Stimulated activated CD4-positive, alpha-beta T cell treated with anti-CD3 and anti-CD28 coated beads, TNF-alpha, amount 100 ng/mL, for 4 hours (primary cell): ENCODE results near the gene ZC3H7B.
A peak's percentile ranks its signal among the peaks of the same experiment; 100 is the strongest.
"Not testable (repeated sequence)": the region's sequence is repeated elsewhere in the genome, so short reads cannot be mapped to it uniquely, and the experiment has no call there.

ENCODE experiments used
- DNase-seq, 3 experiments: peaks; one replicate each; pipeline ENCODE4 v3.0.0-alpha.2; 2020; ENCODE audit warnings: low read depth in 3 of 3

Gene ZC3H7B

DNA sequence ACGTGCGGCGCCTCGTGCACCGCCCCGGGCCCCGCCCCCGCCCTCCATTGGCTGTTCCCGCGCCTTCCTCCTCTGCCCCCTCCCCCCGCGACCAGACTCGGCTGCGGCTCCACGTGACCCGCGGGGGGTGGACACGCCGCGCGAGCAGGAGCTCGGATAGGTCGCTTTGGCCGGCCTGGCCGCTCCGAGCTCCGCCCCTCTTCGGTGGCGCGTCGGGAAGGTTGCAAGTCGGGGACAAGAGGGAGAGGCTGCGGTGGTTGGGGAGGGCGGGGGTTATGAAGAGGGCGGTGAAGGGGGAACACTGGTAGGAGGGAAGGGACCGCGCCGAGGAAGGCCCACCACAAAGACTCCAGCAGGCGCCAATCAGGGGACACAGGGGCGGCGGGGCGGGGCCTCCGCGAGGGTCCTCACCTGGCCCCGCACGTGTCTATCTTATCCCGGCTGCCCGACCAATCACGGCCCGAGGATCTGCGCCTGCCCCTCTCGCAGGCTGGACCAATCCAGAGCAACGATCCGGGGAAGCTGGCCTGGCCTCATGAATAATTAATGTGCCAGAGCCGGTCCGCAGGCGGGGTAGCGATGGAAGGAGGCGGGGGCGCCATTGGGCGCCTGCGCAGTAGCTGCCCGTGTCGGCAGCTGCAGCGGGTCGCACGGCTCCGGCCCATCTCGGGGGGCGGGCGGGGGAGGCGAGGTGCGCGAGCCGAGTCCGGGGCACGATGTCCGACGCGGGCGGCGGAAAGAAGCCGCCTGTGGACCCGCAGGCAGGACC lies 80.2 kb downstream of the ZC3H7B start, which contains the start of gene TEF:
Gene TEF (plus strand): TSS at position 614 of the 769 bp plus-strand sequence. CDS start 103 bp downstream, at position 717.
- peak; percentile 96 to 98 (median 96) for DNase-seq

DNA sequence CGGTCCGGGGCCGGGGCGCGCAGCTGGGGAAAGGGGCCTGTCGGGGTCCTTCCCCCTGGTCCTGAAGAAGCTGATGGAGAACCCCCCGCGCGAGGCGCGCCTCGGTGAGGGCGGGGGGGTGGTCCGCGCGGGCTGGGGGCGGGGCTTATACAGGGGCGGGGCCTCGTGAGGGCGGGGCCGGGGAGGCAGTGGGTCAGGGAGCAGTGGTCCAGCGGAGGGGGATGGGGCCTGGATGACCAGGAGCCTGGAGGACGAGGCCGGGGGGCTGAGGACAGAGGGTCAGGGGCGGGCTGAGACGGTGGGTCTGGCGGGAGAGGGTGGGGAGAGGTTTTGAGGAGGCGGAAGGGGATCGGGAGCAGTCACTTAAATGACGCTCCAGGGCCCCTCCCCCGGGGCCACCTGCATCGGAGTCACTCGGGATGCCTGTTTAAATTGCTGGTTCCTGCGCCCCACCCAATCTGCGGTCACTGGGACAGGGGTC lies 80.8 kb downstream of the ZC3H7B start:
- DNase-seq: peak; percentile 29 to 52 (median 47)

DNA sequence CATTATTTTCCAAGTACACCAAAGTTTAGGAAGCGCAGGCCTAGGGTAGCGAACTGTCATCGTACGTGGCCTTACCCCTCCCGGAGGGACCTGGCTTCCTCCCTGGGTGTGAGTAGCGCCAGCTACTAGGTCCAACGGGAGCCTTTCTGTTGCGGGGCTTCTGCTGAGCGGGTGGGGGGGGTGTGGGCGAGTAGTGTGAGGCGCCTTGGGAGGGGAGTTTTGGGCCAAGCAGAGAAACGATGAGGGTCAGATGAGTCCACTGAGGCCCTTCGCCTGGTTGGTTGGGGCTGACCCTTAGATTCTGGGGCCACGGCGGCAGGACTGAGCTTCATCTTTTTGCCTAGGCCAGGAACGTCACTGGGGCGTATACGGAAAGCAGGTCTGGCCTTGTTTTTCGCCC lies 81.3 kb downstream of the ZC3H7B start:
- no peak for DNase-seq

DNA sequence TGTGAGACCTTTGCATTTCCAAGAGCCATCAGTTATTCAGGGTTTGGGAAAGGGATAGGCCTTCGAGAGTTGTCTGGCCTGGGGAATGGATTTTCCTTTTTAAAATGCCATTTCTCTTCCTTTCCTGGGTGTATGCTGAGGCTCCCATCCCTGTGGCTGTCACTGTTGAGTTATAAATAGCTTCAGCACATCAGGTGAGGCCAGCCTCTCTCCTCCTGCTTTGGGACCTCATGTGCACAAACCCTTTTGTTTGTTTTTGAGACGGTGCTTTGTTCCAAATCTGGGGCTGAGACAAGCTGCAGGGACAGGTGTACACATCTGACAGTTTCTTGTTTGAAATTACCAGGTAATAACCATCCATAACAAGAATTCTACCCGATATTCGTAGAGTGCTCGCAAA lies 81.8 kb downstream of the ZC3H7B start:
- DNase-seq: no peak

DNA sequence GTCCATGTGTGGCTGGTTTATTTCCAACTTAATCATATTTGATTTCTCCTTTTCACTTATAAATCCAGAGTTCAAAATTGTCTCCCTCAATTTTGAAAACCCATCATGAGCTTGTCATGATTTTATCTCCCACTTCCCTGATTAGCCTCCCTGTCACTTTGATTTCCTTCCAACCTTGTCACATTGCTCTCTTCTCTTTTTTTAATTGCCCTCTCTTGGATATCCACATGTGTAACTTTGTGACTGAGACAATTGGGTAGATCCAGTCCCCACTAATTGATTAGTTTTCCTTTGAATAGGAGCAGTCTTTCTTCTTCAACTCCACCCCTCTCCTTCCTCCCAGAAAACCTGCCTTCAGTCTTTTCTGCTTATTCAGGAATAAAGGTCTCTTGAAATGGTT lies 82.8 kb downstream of the ZC3H7B start:
- no peak for DNase-seq

DNA sequence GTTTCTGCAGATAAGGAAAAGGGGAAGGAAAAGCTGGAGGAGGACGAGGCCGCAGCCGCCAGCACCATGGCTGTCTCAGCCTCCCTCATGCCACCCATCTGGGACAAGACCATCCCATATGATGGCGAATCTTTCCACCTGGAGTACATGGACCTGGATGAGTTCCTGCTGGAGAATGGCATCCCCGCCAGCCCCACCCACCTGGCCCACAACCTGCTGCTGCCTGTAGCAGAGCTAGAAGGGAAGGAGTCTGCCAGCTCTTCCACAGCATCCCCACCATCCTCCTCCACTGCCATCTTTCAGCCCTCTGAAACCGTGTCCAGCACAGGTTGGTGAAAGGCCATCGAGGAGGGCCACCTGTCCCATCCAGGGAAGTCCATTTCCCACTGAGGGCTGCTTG lies 86.0 kb downstream of the ZC3H7B start:
- DNase-seq: no peak

DNA sequence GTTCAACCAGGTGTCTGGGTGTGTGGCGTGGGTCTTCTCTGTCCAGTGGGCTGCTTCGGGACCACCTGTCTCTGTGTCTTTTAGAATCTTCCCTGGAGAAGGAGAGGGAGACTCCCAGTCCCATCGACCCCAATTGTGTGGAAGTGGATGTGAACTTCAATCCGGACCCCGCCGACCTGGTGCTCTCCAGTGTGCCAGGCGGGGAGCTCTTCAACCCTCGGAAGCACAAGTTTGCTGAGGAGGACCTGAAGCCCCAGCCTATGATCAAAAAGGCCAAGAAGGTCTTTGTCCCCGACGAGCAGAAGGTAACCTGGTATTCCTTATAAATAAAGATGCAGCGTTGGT lies 92.7 kb downstream of the ZC3H7B start:
- DNase-seq: no peak

DNA sequence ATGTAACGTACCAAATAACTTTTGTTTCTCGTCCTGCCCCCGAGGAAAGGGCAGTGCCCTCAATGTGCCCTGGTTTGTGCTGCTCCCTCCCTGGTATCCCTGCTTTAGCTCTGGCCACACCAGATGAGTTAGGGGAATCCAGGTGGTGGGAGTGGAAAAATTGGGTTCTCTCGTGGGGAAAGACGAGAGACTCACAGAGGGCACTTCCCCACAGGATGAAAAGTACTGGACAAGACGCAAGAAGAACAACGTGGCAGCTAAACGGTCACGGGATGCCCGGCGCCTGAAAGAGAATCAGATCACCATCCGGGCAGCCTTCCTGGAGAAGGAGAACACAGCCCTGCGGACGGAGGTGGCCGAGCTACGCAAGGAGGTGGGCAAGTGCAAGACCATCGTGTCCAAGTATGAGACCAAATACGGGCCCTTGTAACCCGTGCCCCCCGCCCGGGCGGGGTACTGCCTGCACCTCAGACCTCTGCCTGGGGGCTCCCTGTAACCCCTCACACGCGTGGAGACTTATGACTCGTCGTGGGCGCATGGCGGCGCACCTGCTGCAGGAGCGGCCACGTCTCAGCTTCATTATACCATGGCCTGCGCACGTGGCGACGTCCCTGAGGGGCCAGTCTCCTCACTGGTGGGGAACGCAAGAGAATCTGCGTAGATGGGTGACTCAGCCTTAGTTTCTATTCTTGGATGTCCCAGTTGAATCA lies 94.4 kb downstream of the ZC3H7B start:
- no peak for DNase-seq

DNA sequence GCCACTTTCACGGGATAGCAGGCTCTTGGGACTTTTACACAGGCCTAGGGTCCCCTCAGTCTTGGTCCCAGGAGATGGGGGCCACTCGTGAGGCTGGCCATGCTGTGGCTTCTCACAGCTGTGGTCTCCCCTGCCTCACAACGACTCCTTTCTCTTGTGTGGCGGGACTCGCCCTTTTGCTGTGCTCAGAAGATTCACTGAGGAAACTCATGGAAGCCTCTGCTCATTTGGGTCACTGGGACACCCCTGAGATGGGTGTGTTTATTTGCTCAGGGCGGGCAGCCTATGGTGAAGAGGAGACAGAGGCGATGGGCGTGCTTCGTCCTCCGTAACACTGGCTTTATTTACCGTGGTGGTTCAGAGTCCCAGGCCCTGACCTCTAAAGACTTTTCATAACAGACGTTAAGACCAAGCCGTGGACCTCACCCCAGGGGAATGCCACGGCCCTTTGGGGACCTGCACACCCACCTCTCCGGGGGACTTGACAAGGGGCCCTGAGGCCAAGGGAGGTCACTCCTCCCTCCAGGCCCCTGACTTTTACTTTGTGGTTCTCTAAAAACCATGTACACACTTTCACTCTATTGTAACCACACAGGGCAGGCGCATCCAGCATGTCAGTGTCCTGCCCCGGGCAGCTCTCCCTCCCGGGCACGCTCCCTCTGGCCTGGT lies 96.0 kb downstream of the ZC3H7B start:
- DNase-seq: no peak

DNA sequence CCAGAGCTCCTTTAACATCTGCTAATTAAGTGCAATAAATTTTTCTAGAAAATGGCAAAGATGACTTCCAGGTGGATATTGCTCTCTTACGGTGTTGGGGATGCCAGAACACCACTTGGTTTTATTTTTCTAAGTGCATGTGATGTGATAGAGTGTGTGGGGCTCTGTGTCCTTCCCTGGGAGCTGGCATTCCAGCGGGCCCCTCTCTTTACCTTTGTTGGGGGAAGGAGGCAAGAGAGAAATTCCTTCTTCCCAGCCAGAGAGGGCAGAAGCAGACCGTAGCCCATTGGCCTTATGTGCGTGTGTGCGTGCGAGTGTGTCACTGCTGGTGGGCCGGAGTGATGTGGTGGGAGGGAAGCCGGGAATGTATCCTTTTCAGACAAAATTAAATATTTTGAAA lies 97.6 kb downstream of the ZC3H7B start:
- no peak for DNase-seq

DNA sequence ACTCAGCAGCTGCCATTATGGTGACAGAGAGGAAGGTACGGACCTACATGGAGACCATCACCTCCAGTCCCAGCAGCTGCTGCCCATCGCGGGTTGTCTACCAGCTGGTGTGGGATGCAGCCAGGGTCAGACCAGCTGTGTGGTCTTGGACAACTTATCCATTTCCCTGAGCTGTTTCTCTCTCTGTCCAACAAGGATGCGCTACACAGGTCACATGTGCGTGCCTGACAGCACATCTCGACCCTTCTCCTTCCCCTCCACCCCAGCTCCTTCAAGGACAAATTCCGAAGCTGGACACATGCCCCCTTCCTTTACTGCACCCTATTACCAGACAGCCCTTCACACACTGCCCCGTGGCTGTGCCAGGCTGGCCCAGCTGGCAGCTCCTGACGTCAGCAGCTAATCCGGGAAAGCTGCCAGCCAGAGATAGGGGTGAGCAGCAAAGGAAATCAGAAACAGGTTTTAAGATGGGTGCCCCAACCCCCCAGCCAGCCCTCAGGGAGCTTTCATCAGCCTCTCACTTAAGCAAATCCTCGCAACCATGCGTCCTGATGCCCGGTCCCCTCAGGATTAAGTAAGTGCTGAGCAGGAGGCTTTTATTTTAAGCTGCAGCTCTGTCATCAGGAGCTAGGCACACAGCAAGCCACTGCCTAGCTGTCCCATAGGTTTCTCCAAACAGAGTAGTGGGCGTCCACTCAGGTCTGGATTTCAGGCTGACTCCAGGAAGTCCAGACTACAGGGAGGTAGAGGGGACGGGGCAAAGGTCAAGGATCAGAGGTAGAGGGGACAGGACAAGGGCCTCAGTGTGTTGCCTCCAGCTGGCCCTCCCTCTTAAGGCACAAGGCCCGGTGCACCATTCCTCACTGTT lies 100.7 kb downstream of the ZC3H7B start:
- no peak for DNase-seq

DNA sequence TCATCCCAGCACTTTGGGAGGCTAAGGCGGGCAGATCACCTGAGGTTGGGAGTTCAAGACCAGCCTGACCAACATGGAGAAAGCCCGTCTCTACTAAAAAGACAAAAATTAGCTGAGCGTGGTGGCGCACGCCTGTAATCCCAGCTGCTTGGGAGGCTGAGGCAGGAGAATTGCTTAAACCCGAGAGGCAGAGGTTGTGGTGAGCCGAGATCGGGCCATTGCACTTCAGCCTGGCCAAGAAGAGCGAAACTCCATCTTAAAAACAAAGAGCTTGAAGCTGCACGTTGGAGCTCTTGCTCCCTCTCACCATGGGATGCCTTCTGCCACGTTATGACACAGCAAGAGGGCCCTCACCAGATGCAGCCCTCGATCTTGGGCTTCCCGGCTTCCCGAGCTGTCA lies 101.5 kb downstream of the ZC3H7B start:
- DNase-seq: not testable (repeated sequence)

DNA sequence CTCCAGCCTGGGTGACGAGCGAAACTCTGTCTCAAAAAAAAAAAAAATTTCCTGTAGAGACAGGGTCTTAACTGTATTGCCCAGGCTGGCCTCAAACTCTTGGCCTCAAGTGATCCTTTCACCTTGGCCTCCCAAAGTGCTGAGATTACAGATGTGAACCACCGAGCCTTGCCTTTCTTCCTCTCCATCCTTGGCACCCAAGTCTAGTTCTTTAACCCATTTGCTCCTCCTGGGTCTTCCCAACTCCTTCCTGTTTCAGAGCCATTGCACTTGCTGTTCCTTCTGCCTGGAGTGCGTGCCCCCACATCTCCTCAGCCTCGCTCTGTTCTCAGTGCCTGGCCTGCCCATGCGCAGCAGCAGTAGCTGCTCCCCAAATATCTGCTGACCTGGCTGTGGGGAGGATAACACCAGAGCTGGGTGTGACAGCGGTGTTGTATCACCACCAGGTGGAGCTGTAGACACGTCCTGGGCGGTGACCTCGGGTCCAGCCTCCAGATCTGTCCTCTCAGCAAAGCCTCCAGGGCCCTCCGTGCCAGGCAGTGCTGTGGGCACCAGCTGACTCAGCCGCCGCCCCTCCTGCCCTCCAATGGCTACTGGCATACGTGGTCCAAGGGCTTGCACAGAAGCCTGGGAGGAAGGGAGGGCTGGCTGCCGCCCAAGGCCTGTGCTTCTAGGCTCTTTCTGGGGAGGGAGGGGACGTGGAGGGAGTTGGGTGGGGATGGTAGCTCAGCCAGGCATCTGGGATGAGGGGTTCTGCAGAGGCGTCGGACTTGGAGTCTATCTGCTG lies 102.4 kb downstream of the ZC3H7B start:
- DNase-seq: peak; percentile 58 to 72 (median 59)

DNA sequence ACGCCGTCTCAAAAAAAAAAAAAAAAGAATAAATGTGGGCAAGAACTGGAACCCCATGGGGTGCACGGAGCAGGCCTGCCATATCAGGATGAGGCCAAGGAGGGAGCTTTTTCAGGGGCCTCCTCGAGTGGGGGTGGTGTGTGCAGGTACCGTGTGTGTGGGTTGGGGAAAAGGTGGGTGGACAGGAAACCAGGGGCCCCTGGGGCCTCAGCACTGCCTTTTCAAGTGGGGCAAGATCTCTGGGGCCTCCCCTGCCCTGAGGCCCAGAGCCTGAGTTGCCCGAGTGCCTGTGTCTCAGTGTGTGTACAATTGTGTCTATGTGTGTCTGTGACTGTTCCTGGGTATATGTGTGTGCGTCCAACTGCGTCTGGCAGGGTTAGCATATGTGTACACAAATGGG lies 104.3 kb downstream of the ZC3H7B start:
- no peak for DNase-seq

DNA sequence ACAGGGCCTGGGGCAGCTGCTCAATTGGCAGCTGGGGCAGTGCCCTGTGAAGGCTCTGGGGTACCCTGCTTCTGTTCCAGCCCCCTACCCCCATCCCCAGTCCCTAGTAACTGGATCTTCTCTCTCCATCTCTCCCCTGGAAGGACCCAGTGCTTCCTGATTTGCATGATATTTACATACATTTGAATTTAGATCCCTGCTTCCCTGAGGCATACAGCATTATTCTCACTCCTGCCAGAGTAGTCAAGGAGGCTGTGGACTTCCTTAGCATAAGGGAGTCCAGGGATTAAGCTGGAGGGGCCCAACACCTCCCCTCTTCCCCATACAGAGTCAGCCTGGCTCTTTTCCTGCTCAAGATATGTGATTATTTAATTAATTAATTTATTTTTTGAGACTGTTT lies 105.1 kb downstream of the ZC3H7B start:
- no peak for DNase-seq

DNA sequence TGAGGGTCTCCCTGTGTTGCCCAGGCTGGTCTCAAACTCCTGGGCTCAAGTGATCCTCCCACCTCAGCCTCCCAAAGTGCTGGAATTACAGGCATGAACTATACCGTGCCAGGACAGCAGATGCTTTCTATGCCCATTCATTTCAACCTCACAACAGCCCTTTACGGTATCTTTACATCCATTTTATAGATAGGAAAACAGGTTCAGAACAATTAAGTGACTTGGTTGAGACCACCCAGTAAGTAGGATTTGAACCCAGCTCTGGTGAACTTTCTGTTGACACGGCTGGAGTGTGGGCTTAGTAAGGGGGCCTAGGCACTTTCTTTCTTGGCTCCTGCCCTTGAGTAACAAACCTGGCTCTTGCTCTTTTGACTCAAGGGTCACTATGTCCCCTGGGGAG lies 106.1 kb downstream of the ZC3H7B start:
- DNase-seq: no peak

DNA sequence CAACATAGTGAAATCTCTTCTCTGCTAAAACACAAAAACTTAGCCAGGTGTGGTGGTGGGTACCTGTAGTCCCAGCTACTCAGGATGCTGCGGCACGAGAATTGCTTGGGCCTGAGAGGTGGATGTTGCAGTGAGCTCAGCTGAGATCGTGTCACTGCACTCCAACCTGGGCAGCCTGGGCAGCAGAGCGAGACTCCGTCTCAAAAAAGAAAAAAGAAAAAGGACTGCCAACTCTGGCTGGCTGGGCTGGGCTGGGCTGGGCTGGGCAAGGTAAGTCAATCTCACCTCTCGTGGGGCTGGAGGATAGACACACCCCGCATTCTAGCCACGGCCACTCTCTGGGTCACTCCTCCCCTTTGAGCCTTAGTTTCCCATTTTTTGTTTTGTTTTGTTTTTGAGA lies 107.3 kb downstream of the ZC3H7B start:
- DNase-seq: no peak
